Neural cell (in vitro differentiated cells): ENCODE results near the gene CERS2. TPM values are rescaled to one million over a fixed set of nuclear protein-coding genes. Genes with fewer than 3 reads are reported as not detected.

Source experiments
- H2AFZ ChIP-seq: fragments of 200-600, 300-800 bp; sonication (generic), shearing (Covaris generic); 2 replicates; pipeline ENCODE4 v1.6.0; 2014; ENCODE audit warnings: low read depth, mild to moderate bottlenecking, antibody characterized with exemption, low read length, moderate library complexity
- H3F3A ChIP-seq: fragments of 200-600 bp; shearing (Covaris generic); 2 replicates; pipeline ENCODE4 v1.6.1; 2016; ENCODE audit warnings: mild to moderate bottlenecking, moderate library complexity, mixed read lengths, antibody characterized with exemption, low read length; ENCODE audit not compliant: insufficient read depth, poor library complexity, severe bottlenecking
- H3K27ac ChIP-seq: fragments of 200-600, 300-800 bp; sonication (generic), shearing (Covaris generic); 2 replicates; pipeline ENCODE4 v1.5.1; 2014; ENCODE audit warnings: mild to moderate bottlenecking, low read length, moderate library complexity
- H3K27me3 ChIP-seq: fragments of 300-800, 200-600 bp; sonication (generic), shearing (Covaris generic); 2 replicates; pipeline ENCODE4 v1.6.0; 2014; ENCODE audit warnings: mild to moderate bottlenecking, low read depth, low read length, moderate library complexity; ENCODE audit not compliant: insufficient read depth
- H3K36me3 ChIP-seq: fragments of 300-800, 200-600 bp; sonication (generic), shearing (Covaris generic); 2 replicates; pipeline ENCODE4 v1.5.1; 2014; ENCODE audit warnings: mild to moderate bottlenecking, antibody characterized with exemption, low read length, moderate library complexity; ENCODE audit not compliant: insufficient read depth
- H3K4me2 ChIP-seq: fragments of 300-800, 200-600 bp; sonication (generic), shearing (Covaris generic); 2 replicates; pipeline ENCODE4 v1.6.0; 2014; ENCODE audit warnings: mild to moderate bottlenecking, low read length
- H3K4me3 ChIP-seq: fragments of 300-800, 200-600 bp; sonication (generic), shearing (Covaris generic); 2 replicates; pipeline ENCODE4 v1.5.1; 2014; ENCODE audit warnings: mild to moderate bottlenecking, low read length, moderate library complexity
- H3K79me2 ChIP-seq: fragments of 200-600 bp; shearing (Covaris generic); replicated peaks from 2 replicates; pipeline ENCODE4 v1.6.0; 2014; ENCODE audit warnings: mild to moderate bottlenecking, low read length, moderate library complexity; ENCODE audit not compliant: insufficient read depth
- H3K9ac ChIP-seq: fragments of 300-800, 200-600 bp; sonication (generic), shearing (Covaris generic); 2 replicates; pipeline ENCODE4 v1.6.1; 2016; ENCODE audit warnings: mild to moderate bottlenecking, low read length, mixed read lengths
- H3K9me2 ChIP-seq: fragments of 200-600 bp; shearing (Covaris generic); 2 replicates; pipeline ENCODE4 v1.6.1; 2016; ENCODE audit warnings: mild to moderate bottlenecking, low read length, mixed read lengths; ENCODE audit not compliant: insufficient read depth
- H3K9me3 ChIP-seq: fragments of 200-600, 300-800 bp; sonication (generic), shearing (Covaris generic); 2 replicates; pipeline ENCODE4 v1.6.1; 2016; ENCODE audit warnings: mild to moderate bottlenecking, mixed run types, low read length, moderate library complexity, mixed read lengths
- H4K20me1 ChIP-seq: fragments of 200-600 bp; shearing (Covaris generic); 2 replicates; pipeline ENCODE4 v1.6.1; 2016; ENCODE audit warnings: mild to moderate bottlenecking, mixed run types; ENCODE audit not compliant: insufficient read depth
- CTCF ChIP-seq: fragments of 450-650 bp; IDR thresholded peaks from 2 replicates; pipeline ENCODE4 v1.5.1; 2014; ENCODE audit warnings: antibody characterized with exemption, mild to moderate bottlenecking, moderate library complexity; ENCODE audit not compliant: poor library complexity, severe bottlenecking
- EP300 ChIP-seq: fragments of 450-650 bp; conservative IDR thresholded peaks from 2 replicates; pipeline ENCODE4 v1.6.1; 2014; ENCODE audit warnings: antibody characterized with exemption, mild to moderate bottlenecking, moderate library complexity; ENCODE audit not compliant: poor library complexity, severe bottlenecking
- EZH2 ChIP-seq: fragments of 200-600, 300-800 bp; shearing (Covaris generic), sonication (generic); IDR thresholded peaks from 2 replicates; pipeline ENCODE4 v1.6.1; 2014; ENCODE audit warnings: antibody characterized with exemption, low read length, borderline replicate concordance, mild to moderate bottlenecking; ENCODE audit not compliant: insufficient read depth, poor library complexity, severe bottlenecking
- MXI1 ChIP-seq: fragments of 450-650 bp; conservative IDR thresholded peaks from 2 replicates; pipeline ENCODE4 v1.6.1; 2014; ENCODE audit warnings: antibody characterized with exemption, mild to moderate bottlenecking; ENCODE audit not compliant: poor library complexity, severe bottlenecking
- POLR2AphosphoS5 ChIP-seq: IDR thresholded peaks from 2 replicates; pipeline ENCODE4 v1.6.1; 2012
- RAD21 ChIP-seq: fragments of 450-650 bp; conservative IDR thresholded peaks from 2 replicates; pipeline ENCODE4 v1.6.1; 2014; ENCODE audit warnings: antibody characterized with exemption, mild to moderate bottlenecking, moderate library complexity
- REST ChIP-seq: IDR thresholded peaks from 2 replicates; pipeline ENCODE4 v1.6.1; 2012; ENCODE audit warnings: borderline replicate concordance
- SMC3 ChIP-seq: fragments of 450-650 bp; conservative IDR thresholded peaks from 2 replicates; pipeline ENCODE4 v1.6.1; 2014; ENCODE audit warnings: antibody characterized with exemption, mild to moderate bottlenecking, moderate library complexity; ENCODE audit not compliant: poor library complexity
- TAF1 ChIP-seq: IDR thresholded peaks from 2 replicates; pipeline ENCODE4 v1.6.1; 2012; ENCODE audit warnings: low read depth
- polyA plus RNA-seq: library from polyadenylated mRNA; depleted of rRNA; stranded (reverse); fragments of >200 nt; gene quantifications from 2 replicates; pipeline ENCODE4 v1.2.3, GENCODE V29; 2014

Gene CERS2
- polyA plus RNA-seq, 1 donor from 2014 or later, result 39.1 TPM

- Histone ChIP-seq H3K4me2 (peak within 1 kb of the TSS; percentile 95), H3K27ac (peak within 1 kb of the TSS; percentile 86), H3K4me3 (peak within 1 kb of the TSS; percentile 73), H3K9ac (peak within 1 kb of the TSS; percentile 88), H3K36me3 (peaks cover 6% of the 10 kb centered on the region), H4K20me1 (no peaks in the 10 kb centered on the region), H3K27me3 (no peaks in the 10 kb centered on the region), H3K9me2 (no peaks in the 10 kb centered on the region), H3K9me3 (no peaks in the 10 kb centered on the region), H3F3A (no peaks in the 10 kb centered on the region), H3K79me2 (peaks cover 10% of the 10 kb centered on the region), H2AFZ (peak within 1 kb of the TSS; percentile 96)
- TF ChIP-seq MXI1, result peak; percentile 77
- peak; percentile 80 for TF ChIP-seq POLR2AphosphoS5
- peak; percentile 60 for TF ChIP-seq REST
- peak; percentile 32 for TF ChIP-seq SMC3
- TF ChIP-seq RAD21, result peak; percentile 29
- TF ChIP-seq TAF1, result peak; percentile 35
- peak; percentile 61 for TF ChIP-seq EP300
- TF ChIP-seq CTCF, result peak; percentile 40
- no peak for TF ChIP-seq EZH2
Observed at GRCh38 chr1:150926097-150926741, 48.4 kb downstream of the CERS2 start, which contains the start of gene SETDB1. TSS of gene SETDB1 (plus strand) at chr1:150926363. CDS start at chr1:150927715, 1,352 bp downstream.

- Histone ChIP-seq H3K9me3 (no peaks in the 10 kb centered on the region), H3K9me2 (no peaks in the 10 kb centered on the region), H3K79me2 (peaks cover 10% of the 10 kb centered on the region), H3K27me3 (no peaks in the 10 kb centered on the region), H3K9ac (no peak overlapping the region), H3K27ac (no peak overlapping the region), H4K20me1 (no peaks in the 10 kb centered on the region), H3K4me3 (peak overlapping the region; percentile 73), H3K4me2 (no peak overlapping the region), H3F3A (no peaks in the 10 kb centered on the region), H3K36me3 (peaks cover 6% of the 10 kb centered on the region), H2AFZ (no peak overlapping the region)
- TF ChIP-seq TAF1, result no peak
- TF ChIP-seq POLR2AphosphoS5, result no peak
- TF ChIP-seq MXI1, result no peak
- no peak for TF ChIP-seq SMC3
- no peak for TF ChIP-seq EP300
Observed at GRCh38 chr1:150925080-150925479, 49.6 kb downstream of the CERS2 start.
